ENCODE data around the gene CCL23.
"Not testable (repeated sequence)": the region's sequence is repeated elsewhere in the genome, so short reads cannot be mapped to it uniquely, and the experiment has no call there.

Gene CCL23

DNA sequence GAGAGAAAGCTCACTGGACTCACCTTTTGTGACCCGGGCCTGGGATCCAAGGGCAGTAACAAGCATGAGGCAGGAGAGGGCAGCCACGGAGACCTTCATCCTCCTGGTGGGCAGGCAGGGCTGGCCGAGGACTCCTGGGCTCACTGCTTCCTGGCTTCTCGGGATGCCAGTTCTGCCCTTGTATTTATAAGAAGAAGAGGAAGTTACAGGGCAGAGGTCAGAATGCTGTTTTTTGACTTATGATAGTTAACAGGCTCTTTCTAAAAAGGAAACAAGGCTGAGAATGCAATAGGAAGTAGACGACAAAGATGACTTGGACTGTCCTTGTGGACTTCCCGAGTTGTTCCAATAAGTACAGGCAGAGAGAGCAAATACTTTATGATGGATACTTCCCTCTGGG lies at the start of gene CCL23:
Gene CCL23, minus strand, starts transcription at position 174 of the 400 bp plus-strand sequence. Its CDS starts 75 bp downstream, at position 99.
- DNase-seq (ENCODE audit: low read depth in 2 of 2) = no peak

DNA sequence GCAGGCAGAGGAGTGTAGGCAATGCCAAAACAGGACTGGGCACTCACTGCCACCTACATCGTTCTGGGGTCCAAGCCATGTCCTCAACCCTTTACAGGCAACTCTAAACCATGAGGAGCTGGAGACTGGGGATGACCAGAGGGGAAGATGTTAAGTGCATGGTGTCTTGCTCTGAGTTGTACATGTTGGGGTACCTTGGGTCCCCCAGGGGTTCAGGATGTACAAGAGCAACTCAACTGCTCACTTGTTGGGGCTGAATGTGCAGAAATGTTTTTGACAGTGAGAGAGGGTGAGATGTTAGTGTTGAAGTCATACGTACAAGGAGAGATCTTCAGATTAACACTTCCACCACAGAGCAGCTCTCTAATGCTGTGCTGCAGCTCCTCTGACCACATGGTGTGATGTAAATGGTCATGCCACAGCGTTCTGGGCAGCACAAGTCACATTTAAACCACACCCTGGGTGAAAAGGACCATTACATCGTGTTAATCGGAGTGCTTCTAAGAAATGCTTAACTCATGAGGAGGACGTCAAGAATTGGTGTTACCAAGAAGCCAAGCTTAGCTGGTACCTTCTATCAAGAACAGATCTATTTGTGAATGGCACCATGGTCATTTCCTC lies 48.7 kb upstream of the CCL23 start:
- DNase-seq (ENCODE audit: low read depth in 2 of 2) = no peak

- DNase-seq (ENCODE audit: low read depth in 2 of 2) = no peak
These were observed 46.2 kb upstream of the CCL23 start, which contains the start of gene CCL18 for GRCh38 chr17:36063786-36064541. Gene CCL18, plus strand, starts transcription at chr17:36064272. Its CDS starts 71 bp downstream, at chr17:36064343.

DNA sequence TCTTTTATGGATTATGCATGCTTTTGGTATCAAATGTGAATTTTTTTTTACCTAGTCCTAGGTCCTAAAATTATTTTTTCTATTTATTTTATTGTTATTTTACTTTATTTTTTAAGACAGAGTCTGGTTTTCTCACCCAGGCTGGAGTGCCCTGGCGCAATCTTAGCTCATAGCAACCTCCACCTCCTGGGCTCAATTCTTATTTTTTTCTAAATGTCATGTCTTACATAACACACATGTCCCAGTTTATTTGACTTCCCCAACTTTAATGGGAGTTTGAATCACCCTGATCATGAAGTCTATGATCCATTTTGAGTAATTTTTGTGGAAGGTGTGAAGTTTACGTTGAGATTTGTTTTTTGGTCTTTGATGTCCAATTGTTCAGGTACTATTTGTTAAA lies 43.0 kb upstream of the CCL23 start:
- DNase-seq (ENCODE audit: low read depth in 2 of 2) = no peak

DNA sequence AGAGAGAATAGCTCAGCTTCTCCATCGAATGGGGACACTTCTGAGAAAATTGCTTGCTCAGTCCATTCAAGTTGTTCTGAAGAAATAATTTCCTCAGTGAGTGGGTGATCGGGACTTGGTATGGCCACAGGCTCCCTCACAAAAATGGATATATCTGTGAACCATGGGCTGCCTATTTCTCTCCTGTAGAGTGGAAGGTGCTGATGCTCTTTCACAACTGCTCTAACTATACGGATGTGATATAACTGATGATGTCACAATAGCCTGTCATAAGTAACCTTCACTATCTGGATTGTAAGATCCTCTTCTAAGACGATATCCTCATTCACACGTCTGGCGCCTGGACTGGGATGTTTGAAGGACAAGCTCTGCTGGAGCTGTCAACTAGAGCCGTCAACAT lies 41.6 kb upstream of the CCL23 start:
- no peak for DNase-seq (ENCODE audit: low read depth in 2 of 2)

DNA sequence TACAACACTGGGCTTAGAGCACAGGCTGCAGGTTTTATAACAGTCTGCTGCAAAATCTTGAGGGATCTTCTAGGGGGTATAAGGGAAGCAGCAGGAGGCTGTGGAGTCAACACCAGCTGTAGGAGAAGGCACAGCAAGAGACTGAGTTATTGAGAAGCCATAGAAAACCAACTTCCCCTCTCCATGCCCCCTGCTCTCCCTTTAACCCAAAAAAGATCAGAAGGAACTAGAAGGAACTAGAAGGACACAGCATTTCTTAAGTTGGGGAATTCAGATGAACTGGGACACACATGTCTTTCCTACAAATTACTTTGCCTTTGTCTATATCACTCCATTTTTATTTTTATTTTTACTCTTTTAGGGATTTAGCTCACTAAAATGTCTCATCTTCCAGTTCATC lies 40.1 kb upstream of the CCL23 start:
- no peak for DNase-seq (ENCODE audit: low read depth in 2 of 2)

DNA sequence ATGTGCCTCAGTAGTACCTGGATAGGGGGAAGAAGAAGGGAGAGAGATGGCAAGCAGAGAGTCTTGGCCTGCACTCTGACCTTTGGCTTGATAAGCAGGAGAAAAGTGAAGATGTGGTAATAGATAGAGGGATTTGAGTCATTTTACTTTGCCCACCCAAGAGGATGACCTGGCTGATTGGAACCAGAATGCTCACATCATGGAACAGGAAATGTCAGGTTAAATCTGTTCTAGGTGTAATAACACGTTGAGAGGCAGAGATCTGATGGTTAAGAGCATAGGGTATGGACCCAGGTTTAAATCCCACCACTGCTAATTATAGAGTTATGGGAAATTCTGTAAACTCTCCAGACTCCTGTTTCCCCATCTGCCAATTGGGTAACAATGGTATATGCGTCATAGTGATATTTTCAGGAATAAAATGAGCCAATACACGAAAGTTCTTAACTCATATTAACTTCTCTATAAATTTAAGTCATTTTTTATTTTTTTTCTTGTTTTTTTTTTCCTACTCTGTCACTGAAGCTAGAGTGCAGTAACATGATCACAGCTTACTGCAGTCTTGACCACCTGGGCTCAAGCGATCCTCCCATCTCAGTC lies 38.2 kb upstream of the CCL23 start:
- no peak for DNase-seq (ENCODE audit: low read depth in 2 of 2)

GRCh38 chr17:36055171-36055570 lies 37.4 kb upstream of the CCL23 start:
- no peak for DNase-seq (ENCODE audit: low read depth in 2 of 2)

DNA sequence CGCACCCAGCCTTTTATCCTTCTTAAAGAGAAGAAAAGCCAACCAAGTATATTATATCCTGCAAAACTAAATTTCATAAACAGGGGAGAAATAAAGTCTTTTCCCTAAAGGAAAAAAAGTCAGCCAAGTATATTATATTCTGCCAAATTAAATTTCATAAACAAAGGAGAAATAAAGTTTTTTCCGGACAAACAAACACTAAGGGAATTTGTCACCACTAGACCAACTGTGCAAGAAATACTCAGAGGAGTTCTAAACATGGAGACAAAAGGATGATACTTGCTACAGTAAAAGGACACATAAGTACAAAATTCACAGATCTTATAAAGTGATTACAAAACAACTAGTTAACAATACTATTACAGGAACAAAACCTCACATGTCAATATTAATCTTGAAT lies 31.9 kb upstream of the CCL23 start:
- no peak for DNase-seq (ENCODE audit: low read depth in 2 of 2)

DNA sequence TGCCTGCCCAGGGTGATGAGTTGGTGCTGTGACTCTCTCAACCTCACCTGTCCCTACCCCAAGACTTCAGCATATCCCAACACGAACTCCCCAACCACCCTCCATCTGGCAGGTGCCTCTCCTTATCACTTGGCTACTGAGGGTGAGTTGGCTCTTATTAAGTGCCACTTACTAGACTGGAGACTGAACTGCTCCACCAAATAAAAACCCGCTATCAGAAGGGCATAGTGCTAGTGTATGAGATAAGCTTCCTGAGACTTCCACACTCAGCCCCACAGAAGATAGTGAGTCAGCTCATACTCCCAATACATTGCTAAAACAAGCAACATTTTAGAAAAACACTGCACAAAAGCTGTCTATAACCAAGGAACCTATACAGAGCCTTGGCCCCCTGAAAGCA lies 30.3 kb upstream of the CCL23 start:
- no peak for DNase-seq (ENCODE audit: low read depth in 2 of 2)

DNA sequence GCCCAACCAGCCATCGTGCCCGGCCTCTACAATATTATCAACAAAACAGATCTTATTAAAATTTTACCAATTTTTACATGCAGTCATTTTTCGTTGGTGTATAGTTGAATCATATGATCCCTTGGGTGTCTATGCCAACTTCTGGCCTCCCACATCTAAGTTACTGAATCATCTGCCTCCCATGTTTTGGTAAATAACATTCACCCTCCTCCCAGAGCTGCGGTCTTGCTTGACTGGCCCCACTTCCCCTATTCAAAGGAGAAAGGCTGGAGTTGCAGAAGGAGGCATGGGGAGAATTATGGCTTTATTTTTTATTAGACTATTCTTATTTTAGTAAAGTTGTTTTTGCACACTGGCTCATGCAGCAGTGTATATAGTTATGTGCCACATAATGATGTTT lies 18.5 kb upstream of the CCL23 start:
- DNase-seq (ENCODE audit: low read depth in 2 of 2) = no peak

DNA sequence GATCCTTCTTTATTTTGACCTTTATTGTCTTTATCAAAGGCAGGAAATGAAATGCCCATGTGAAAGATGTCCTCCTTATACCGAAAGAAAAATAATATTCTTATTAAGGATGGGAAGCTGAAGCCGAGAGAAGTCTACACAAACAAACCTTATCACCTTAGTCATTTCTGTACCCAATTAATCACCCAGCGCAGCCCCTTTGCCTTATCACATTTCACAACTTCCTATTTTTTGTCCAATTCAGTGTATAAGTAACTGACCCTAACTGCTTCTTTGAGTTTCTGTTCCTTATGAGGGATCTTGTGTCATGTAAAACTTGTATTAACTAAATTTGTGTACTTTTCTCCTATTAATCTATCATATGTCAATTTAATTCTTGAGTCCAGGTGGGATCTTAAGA lies 16.4 kb upstream of the CCL23 start:
- no peak for DNase-seq (ENCODE audit: low read depth in 2 of 2)

- no peak for DNase-seq (ENCODE audit: low read depth in 2 of 2)
These were observed 13.2 kb upstream of the CCL23 start for GRCh38 chr17:36030956-36031355.

DNA sequence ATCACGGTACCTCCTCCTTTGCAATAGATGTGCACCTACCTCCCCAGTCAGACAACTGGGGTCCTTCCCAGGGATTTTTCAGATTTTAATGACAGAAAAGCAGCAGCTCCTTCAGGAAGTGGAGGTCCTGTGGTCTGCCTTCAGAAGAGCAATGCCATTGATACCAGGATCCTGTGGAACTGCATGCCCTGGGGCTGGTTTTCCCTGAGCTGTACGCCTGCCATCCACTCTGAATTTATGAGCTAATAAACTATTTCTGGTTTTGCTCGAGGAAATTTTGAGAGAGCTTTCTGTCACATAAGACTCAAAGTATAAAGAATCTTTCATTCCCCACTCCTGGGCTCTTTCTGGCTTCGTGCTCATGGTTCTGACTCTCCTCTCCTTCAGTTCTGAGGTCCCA lies 10.0 kb upstream of the CCL23 start:
- DNase-seq (ENCODE audit: low read depth in 2 of 2) = no peak

- DNase-seq (ENCODE audit: low read depth in 2 of 2) = no peak
These were observed 6.5 kb upstream of the CCL23 start for GRCh38 chr17:36024106-36024869.

DNA sequence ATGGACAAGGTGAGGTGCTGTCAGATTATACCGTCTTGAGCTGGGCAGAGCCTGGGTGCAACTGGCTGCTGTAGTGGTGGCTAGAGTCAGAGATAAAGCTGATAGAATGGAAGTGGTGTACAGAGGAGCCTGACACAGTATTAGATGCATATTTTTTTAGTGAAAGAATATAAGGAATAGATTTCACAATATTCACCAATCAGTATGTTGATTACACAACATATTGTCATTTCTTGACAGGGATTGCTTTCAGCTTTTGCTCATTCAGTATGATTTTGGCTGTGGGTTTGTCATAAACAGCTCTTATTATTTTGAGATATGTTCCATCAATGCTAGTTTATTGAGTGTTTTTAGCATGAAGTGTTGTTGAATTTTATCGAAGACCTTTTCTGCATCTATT lies 1.7 kb upstream of the CCL23 start:
- DNase-seq (ENCODE audit: low read depth in 2 of 2) = no peak

DNA sequence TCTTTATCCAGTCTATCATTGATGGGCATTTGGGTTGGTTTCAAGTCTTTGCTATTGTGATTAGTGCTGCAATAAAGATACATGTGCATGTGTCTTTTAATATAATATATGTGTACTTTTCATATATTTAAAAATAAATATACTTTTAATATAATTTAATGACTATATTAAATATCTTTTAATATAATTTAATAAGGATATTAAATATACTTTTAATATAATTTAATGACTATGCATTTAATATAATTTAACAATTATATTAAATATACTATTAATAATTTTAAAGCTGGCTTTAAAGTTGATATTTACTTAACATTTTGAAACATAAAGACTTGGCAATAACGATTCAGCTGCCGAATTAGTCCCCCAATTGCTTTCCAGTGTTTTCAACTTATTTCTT lies 1.2 kb downstream of the CCL23 start:
- no peak for DNase-seq (ENCODE audit: low read depth in 2 of 2)

- DNase-seq (ENCODE audit: low read depth in 2 of 2) = not testable (repeated sequence)
These were observed 1.9 kb downstream of the CCL23 start for GRCh38 chr17:36015895-36016294.

- no peak for DNase-seq (ENCODE audit: low read depth in 2 of 2)
These were observed 2.8 kb downstream of the CCL23 start for GRCh38 chr17:36014946-36015345.

- no peak for DNase-seq (ENCODE audit: low read depth in 2 of 2)
These were observed 6.6 kb downstream of the CCL23 start for GRCh38 chr17:36011201-36011600.

GRCh38 chr17:36008998-36009665 lies 8.6 kb downstream of the CCL23 start:
- DNase-seq (ENCODE audit: low read depth in 2 of 2) = no peak

DNA sequence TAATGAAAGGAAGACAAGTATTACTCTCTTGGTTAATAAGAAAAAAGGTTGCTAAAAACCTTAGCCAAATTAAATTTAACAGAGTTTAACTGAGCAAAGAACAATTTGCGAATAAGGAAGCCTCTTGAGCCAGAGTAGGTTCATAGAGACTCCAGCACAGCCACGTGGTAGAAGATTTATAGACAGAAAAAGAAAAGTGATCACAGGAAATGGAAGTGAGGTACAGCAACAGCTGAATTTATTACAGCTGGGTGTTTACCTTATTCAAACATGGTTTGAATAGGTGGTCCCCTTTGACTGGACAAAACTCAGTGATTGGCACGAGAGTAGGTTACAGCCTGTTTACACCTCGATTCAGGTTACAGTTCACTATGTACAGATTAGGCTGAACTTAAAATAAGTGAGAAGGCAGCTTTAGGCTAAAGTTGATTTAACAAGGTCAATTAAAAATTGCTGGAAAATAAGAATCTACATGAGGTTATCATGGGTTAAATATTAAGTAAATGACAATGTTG lies 13.1 kb downstream of the CCL23 start:
- no peak for DNase-seq (ENCODE audit: low read depth in 2 of 2)
